Activated CD8-positive, alpha-beta T cell treated with anti-CD3 and anti-CD28 coated beads for 36 hours (primary cell): Measurements from ENCODE around the gene HCRTR1. TPM values are rescaled to one million over a fixed set of nuclear protein-coding genes. Genes with fewer than 3 reads are reported as not detected.

Experiments used
- ATAC-seq: fragments of 200-7000 bp; cut with Tn5 transposase; one replicate; pipeline ENCODE4 v1.10.0; 2021; ENCODE audit warnings: mild to moderate bottlenecking, moderate library complexity
- CTCF ChIA-PET: fragments of 350-600 bp; sonication (Branson Sonifier 250); formaldehyde crosslinking; loops from one replicate; lab custom pipeline; 2021; ENCODE audit warnings: antibody characterized with exemption; lab: Charles Lee
- POLR2A ChIA-PET: fragments of 350-600 bp; sonication (Branson Sonifier 250); formaldehyde crosslinking; loops from one replicate; lab custom pipeline; 2021; ENCODE audit warnings: antibody characterized with exemption; lab: Charles Lee
- DNase-seq: peaks from one replicate; pipeline ENCODE4 v3.0.0-alpha.2; 2020
- H3K27ac Mint-ChIP-seq: one replicate; pipeline ENCODE4 v1.8.0; 2021; ENCODE audit warnings: mild to moderate bottlenecking, mixed read lengths
- H3K27me3 Mint-ChIP-seq: one replicate; pipeline ENCODE4 v1.8.0; 2021; ENCODE audit warnings: mixed read lengths
- H3K36me3 Mint-ChIP-seq: one replicate; pipeline ENCODE4 v1.8.0; 2021; ENCODE audit warnings: low read depth, mixed read lengths
- H3K4me1 Mint-ChIP-seq: one replicate; pipeline ENCODE4 v1.8.0; 2021; ENCODE audit warnings: low read depth, mixed read lengths
- H3K4me3 Mint-ChIP-seq: one replicate; pipeline ENCODE4 v1.8.0; 2021; ENCODE audit warnings: mild to moderate bottlenecking, moderate library complexity, mixed read lengths
- H3K9me3 Mint-ChIP-seq: one replicate; pipeline ENCODE4 v1.8.0; 2021; ENCODE audit warnings: mixed read lengths
- CTCF ChIP-seq: fragments of 200-600 bp; IDR thresholded peaks from one replicate; pipeline ENCODE4 v1.8.0; 2022; ENCODE audit warnings: antibody characterized with exemption, mild to moderate bottlenecking
- intact Hi-C: fragments of 100-400 bp; cut with micrococcal nuclease; formaldehyde crosslinking; loops from one replicate; pipeline ENCODE4 v1.10.0; 2022
- total RNA-seq, 2 experiments: library from RNA; stranded (reverse); gene quantifications; one replicate each; pipeline ENCODE4 v1.2.3, GENCODE V29; 2021

HCRTR1 gene
- total RNA-seq, 2 experiments from 2014 or later = not detected

DNA sequence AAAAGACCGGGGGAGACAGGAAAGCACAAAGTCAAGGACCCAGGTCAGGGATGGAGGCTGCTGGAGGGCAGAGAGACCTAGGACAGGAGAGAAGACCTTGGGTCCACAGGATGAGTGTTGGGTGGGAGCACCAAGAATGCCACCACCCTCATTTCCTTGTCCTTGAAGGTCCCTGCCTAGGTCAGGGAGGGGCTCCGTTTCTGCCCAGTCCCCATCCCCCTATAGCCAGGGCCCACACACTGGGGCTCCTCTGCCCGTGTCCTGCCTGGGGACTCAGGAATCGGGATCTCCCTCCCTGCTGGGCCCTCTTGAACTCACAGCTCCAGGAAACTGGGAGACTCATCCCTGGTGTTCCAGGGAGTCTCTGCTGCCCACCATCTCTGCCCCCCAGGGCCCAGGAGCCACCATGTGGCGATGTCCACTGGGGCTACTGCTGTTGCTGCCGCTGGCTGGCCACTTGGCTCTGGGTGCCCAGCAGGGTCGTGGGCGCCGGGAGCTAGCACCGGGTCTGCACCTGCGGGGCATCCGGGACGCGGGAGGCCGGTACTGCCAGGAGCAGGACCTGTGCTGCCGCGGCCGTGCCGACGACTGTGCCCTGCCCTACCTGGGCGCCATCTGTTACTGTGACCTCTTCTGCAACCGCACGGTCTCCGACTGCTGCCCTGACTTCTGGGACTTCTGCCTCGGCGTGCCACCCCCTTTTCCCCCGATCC lies 40.6 kb upstream of the HCRTR1 start:
- POLR2A ChIA-PET = no interaction called here
- Mint-ChIP-seq H3K27ac (no peak overlapping the region), H3K36me3 (no peaks in the 10 kb centered on the region), H3K4me3 (no peak overlapping the region), H3K4me1 (no peaks in the 10 kb centered on the region), H3K9me3 (no peaks in the 10 kb centered on the region), H3K27me3 (peaks cover 9% of the 10 kb centered on the region)
- no peak for DNase-seq
- intact Hi-C loops = no loop called here
- CTCF ChIA-PET = no interaction called here
- TF ChIP-seq CTCF = no peak
- ATAC-seq = no peak

GRCh38 chr1:31577515-31578192 lies 39.8 kb upstream of the HCRTR1 start:
- TF ChIP-seq CTCF = no peak
- peaks cover 9% of the 10 kb centered on the region for H3K27me3 Mint-ChIP-seq
- no peaks in the 10 kb centered on the region for H3K36me3 Mint-ChIP-seq
- ChIA-PET CTCF (interaction anchor here (1.7 kb wide), 1 partner anchor 10 kb away, joined by 7 read pairs; no protein-coding TSS in a partner anchor), POLR2A (no interaction called here)
- DNase-seq (no peak), ATAC-seq (no peak)
- intact Hi-C loops = no loop called here
- no peak overlapping the region for H3K27ac Mint-ChIP-seq
- no peak overlapping the region for H3K4me3 Mint-ChIP-seq
- no peaks in the 10 kb centered on the region for H3K4me1 Mint-ChIP-seq
- H3K9me3 Mint-ChIP-seq = no peaks in the 10 kb centered on the region

GRCh38 chr1:31579374-31579773 lies 38.1 kb upstream of the HCRTR1 start:
- ChIA-PET POLR2A (no interaction called here), CTCF (interaction anchor here (1.8 kb wide), 1 partner anchor 39 kb away, joined by 5 read pairs; no protein-coding TSS in a partner anchor)
- H3K27me3 Mint-ChIP-seq = peaks cover 5% of the 10 kb centered on the region
- no peaks in the 10 kb centered on the region for H3K4me1 Mint-ChIP-seq
- H3K9me3 Mint-ChIP-seq = no peaks in the 10 kb centered on the region
- no peak for ATAC-seq
- DNase-seq = no peak
- no peaks in the 10 kb centered on the region for H3K36me3 Mint-ChIP-seq
- no peak for TF ChIP-seq CTCF
- intact Hi-C loops = no loop called here
- no peak overlapping the region for H3K4me3 Mint-ChIP-seq
- H3K27ac Mint-ChIP-seq = no peak overlapping the region

DNA sequence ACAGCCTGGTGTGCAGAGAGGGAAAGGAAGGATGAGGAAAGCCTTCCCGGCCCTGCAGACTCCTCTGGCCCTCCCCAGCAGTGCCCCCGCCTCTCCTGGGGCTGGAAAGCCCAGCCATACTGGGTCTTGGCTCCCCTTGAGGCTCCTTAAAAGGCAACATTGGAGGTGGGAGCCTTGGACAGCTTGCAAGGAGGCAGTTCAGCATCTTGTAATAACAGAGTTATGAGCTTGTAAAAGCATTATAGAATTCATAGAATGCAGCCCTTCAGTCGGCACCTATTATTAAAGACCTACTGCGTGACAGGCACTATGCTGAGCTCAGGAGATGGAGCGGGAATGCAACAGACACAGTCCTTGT lies 37.0 kb upstream of the HCRTR1 start:
- no peaks in the 10 kb centered on the region for H3K36me3 Mint-ChIP-seq
- ATAC-seq (no peak), DNase-seq (no peak)
- H3K4me1 Mint-ChIP-seq = no peaks in the 10 kb centered on the region
- intact Hi-C loops = no loop called here
- CTCF ChIA-PET = interaction anchor here (1.3 kb wide), 1 partner anchor 31 kb away, joined by 6 read pairs; no protein-coding TSS in a partner anchor
- H3K27me3 Mint-ChIP-seq = peaks cover 5% of the 10 kb centered on the region
- no peak for TF ChIP-seq CTCF
- no peak overlapping the region for H3K27ac Mint-ChIP-seq
- POLR2A ChIA-PET = no interaction called here
- H3K4me3 Mint-ChIP-seq = no peak overlapping the region
- H3K9me3 Mint-ChIP-seq = no peaks in the 10 kb centered on the region
